ENCODE data around the gene IFITM5. TPM values are rescaled to one million over a fixed set of nuclear protein-coding genes. Genes with fewer than 3 reads are reported as not detected.
A peak's percentile ranks its signal among the peaks of the same experiment; 100 is the strongest.

Gene IFITM5
- total and polyA plus RNA-seq, 2 experiments from 2014 or later: not detected

DNA sequence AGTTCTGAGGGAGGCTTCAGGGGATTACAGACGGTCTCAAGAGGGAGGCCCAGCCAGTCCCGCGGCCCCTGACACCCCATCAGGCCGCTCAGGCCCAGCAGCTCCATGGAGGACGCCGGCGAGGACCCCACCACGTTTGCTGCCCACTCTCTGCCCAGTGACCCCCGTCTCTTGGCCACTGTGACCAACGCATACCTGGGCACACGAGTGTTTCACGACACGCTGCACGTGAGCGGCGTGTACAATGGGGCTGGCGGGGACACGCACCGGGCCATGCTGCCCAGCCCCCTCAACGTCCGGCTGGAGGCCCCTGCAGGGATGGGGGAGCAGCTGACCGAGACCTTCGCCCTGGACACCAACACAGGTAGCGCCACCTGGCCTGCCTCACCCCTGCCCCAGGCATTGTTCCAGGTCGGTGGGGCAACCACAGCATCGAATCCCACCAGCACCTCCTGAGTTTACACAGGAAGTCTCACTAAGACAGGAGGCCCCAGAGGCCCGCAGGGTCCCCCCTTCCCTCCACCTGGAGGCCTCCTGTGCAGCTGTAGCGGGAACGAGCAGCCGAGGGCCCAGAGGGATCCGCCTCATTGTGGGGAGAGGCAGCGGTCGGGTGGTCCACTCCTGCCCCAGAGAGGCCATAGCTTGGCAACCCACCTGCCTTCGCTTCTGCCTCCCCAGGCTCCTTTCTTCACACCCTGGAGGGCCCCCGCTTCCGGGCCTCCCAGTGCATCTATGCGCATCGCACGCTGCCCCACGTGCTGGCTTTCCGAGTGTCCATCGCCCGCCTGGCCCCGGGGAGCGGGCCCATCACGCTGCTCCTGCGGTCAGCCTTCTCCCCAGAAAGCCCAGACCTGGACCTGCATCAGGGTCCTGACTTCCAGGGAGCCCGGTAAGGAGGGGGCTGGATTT is 9.4 kb downstream of the IFITM5 start:
- no peaks in the 10 kb centered on the region for H3K9me2 ChIP-seq (replicated peaks; ENCODE audit: insufficient read depth)
- H3K4me1 ChIP-seq (ENCODE audit: insufficient read depth): peaks cover 19% of the 10 kb centered on the region
- DNase-seq (ENCODE audit: low spot score): no peak
- peak overlapping the region; percentile 98 for H3K4me2 ChIP-seq
- H3K27me3 ChIP-seq: no peaks in the 10 kb centered on the region
- H3K79me2 ChIP-seq: no peaks in the 10 kb centered on the region
- TF ChIP-seq EZH2 (IDR thresholded peaks at IDR 0.05; ENCODE audit: borderline replicate concordance): no peak
- TF ChIP-seq, protein P1, sequence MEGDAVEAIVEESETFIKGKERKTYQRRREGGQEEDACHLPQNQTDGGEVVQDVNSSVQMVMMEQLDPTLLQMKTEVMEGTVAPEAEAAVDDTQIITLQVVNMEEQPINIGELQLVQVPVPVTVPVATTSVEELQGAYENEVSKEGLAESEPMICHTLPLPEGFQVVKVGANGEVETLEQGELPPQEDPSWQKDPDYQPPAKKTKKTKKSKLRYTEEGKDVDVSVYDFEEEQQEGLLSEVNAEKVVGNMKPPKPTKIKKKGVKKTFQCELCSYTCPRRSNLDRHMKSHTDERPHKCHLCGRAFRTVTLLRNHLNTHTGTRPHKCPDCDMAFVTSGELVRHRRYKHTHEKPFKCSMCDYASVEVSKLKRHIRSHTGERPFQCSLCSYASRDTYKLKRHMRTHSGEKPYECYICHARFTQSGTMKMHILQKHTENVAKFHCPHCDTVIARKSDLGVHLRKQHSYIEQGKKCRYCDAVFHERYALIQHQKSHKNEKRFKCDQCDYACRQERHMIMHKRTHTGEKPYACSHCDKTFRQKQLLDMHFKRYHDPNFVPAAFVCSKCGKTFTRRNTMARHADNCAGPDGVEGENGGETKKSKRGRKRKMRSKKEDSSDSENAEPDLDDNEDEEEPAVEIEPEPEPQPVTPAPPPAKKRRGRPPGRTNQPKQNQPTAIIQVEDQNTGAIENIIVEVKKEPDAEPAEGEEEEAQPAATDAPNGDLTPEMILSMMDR (IDR thresholded peaks at IDR 0.05; ENCODE audit: poor library complexity): no peak
- no peak for TF ChIP-seq EZH2phosphoT487 (IDR thresholded peaks at IDR 0.05; ENCODE audit: low read depth, severe bottlenecking, unreplicated experiment)
- H4K20me1 ChIP-seq (ENCODE audit: insufficient read depth, poor library complexity, severe bottlenecking): no peaks in the 10 kb centered on the region
- no peaks in the 10 kb centered on the region for H3K36me3 ChIP-seq (replicated peaks; ENCODE audit: insufficient read depth, low read depth)
- H3K4me3 ChIP-seq: no peak overlapping the region
- WGBS (ENCODE audit: low lambda C conversion rate, missing lambda C conversion rate): 79% methylated on average over 44 of the region's 48 CpGs
- H3K9me3 ChIP-seq (ENCODE audit: low read depth): no peaks in the 10 kb centered on the region
- no peak overlapping the region for H3K27ac ChIP-seq
- no peak overlapping the region for H2AFZ ChIP-seq

DNA sequence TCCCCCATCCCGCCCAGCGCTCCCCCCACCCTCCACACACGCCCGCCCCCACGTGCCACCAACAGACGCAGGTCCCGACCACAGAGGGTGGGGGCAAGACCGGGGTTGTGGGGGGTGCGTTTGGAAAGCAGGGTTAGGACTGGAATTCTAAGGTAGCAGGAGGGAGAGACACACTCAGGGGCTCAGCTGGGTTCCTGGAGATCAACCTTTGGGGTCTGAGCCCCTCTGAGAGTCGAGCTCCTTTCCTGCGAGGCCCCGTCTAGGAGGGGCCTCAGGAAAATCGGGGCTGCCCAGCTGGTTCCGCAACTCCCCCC is 10.0 kb downstream of the IFITM5 start:
- 47% methylated on average over 3 of the region's 14 CpGs for WGBS (ENCODE audit: low lambda C conversion rate, missing lambda C conversion rate)
- H3K9me3 ChIP-seq (ENCODE audit: low read depth): no peaks in the 10 kb centered on the region
- no peak for DNase-seq (ENCODE audit: low spot score)
- H4K20me1 ChIP-seq (ENCODE audit: insufficient read depth, poor library complexity, severe bottlenecking): no peaks in the 10 kb centered on the region
- H3K4me2 ChIP-seq: peak overlapping the region; percentile 98
- TF ChIP-seq EZH2 (IDR thresholded peaks at IDR 0.05; ENCODE audit: borderline replicate concordance) (no peak), EZH2phosphoT487 (IDR thresholded peaks at IDR 0.05; ENCODE audit: low read depth, severe bottlenecking, unreplicated experiment) (no peak)
- TF ChIP-seq, protein P1 (IDR thresholded peaks at IDR 0.05; ENCODE audit: poor library complexity): no peak
- peak overlapping the region; percentile 99 for H3K4me3 ChIP-seq
- no peak overlapping the region for H3K27ac ChIP-seq
- no peaks in the 10 kb centered on the region for H3K27me3 ChIP-seq
- H3K36me3 ChIP-seq (replicated peaks; ENCODE audit: insufficient read depth, low read depth): no peaks in the 10 kb centered on the region
- peaks cover 19% of the 10 kb centered on the region for H3K4me1 ChIP-seq (ENCODE audit: insufficient read depth)
- no peaks in the 10 kb centered on the region for H3K79me2 ChIP-seq
- no peaks in the 10 kb centered on the region for H3K9me2 ChIP-seq (replicated peaks; ENCODE audit: insufficient read depth)
- H2AFZ ChIP-seq: no peak overlapping the region

DNA sequence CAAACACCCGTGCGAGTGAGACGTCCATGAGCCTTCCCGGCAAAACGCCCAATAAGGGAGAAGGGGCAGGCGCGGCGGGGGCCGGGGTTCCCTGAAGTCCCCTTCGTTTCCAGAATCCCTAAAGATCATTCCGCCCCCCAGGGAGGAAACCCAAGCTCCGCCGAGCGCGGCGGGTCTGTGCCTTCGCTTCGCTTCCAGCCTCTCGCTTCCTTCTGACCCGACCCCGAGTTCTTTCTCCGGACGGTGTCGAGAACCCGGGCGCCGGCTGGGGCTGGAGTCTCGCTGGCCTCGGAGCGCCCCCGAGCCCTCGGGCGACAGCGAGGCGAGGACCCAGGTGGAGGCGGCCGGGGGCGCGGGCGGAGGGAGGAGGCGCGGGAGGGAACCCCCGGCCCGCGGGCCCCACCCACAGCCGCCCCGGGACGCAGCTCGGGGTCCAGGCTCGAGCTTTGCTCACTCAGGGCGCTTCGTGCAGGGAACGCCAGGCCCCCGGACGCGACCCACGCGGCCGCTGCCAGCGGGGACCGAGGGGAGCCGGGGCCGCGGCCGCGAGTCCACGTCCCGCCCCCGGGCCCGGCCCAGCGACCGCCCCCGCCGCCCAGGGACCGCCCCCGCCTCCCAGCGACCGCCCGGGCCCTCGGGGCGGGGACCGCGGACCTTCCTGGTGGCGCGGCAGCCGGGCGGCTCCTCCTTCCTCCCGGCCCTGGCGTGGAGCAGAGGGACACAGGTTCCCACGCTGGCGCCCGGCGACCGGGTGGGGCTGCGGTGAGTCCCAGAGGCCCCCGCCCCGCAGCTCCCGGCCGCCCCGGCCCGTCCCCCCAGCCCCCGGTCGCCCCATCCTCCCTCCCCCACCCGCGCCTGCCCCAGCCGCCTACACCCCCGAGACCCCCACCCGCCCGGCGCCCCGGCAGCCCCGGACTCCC is 10.6 kb downstream of the IFITM5 start, which contains the start of gene PGGHG:
PGGHG (plus strand) TSS at position 649 of the 920 bp plus-strand sequence. CDS start 691 bp downstream, outside the sequence.
- H3K9me3 ChIP-seq (ENCODE audit: low read depth): no peaks in the 10 kb centered on the region
- peak; percentile 84 for DNase-seq (ENCODE audit: low spot score)
- WGBS (ENCODE audit: low lambda C conversion rate, missing lambda C conversion rate): 3% methylated on average over 25 of the region's 112 CpGs
- H3K4me3 ChIP-seq: peak within 1 kb of the TSS; percentile 99
- no peaks in the 10 kb centered on the region for H4K20me1 ChIP-seq (ENCODE audit: insufficient read depth, poor library complexity, severe bottlenecking)
- H3K9me2 ChIP-seq (replicated peaks; ENCODE audit: insufficient read depth): no peaks in the 10 kb centered on the region
- H3K36me3 ChIP-seq (replicated peaks; ENCODE audit: insufficient read depth, low read depth): no peaks in the 10 kb centered on the region
- H2AFZ ChIP-seq: peak within 1 kb of the TSS; percentile 76
- H3K4me2 ChIP-seq: peak within 1 kb of the TSS; percentile 98
- TF ChIP-seq, protein P1 (IDR thresholded peaks at IDR 0.05; ENCODE audit: poor library complexity): no peak
- TF ChIP-seq EZH2phosphoT487 (IDR thresholded peaks at IDR 0.05; ENCODE audit: low read depth, severe bottlenecking, unreplicated experiment): no peak
- TF ChIP-seq EZH2 (IDR thresholded peaks at IDR 0.05; ENCODE audit: borderline replicate concordance): no peak
- no peaks in the 10 kb centered on the region for H3K27me3 ChIP-seq
- no peaks in the 10 kb centered on the region for H3K79me2 ChIP-seq
- no peak within 1 kb of the TSS for H3K27ac ChIP-seq
- H3K4me1 ChIP-seq (ENCODE audit: insufficient read depth): peaks cover 19% of the 10 kb centered on the region
